ENCODE results near the gene ROGDI.

ROGDI gene

GRCh38 chr16:4796982-4797804 is 5.2 kb downstream of the ROGDI start:
- no peak for TF ChIP-seq CTCF (IDR thresholded peaks at IDR 0.05; ENCODE audit: low read length)
- TF ChIP-seq EZH2 (IDR thresholded peaks at IDR 0.05; ENCODE audit: borderline replicate concordance, low read length) = no peak
- Histone ChIP-seq H3K36me3 (ENCODE audit: insufficient read depth, low read length) (no peaks in the 10 kb centered on the region), H3K9me2 (ENCODE audit: low read depth, low read length) (no peaks in the 10 kb centered on the region), H3K4me1 (ENCODE audit: insufficient read depth, low read length, severe bottlenecking) (peaks cover 9% of the 10 kb centered on the region), H3K4me3 (ENCODE audit: low read depth, low read length, poor library complexity, severe bottlenecking) (no peak overlapping the region), H3F3A (ENCODE audit: insufficient read depth, low read length) (no peaks in the 10 kb centered on the region), H3K9ac (ENCODE audit: low read length) (no peak overlapping the region), H2AFZ (ENCODE audit: low read length) (no peak overlapping the region), H4K20me1 (ENCODE audit: insufficient read depth, low read length) (no peaks in the 10 kb centered on the region), H3K79me2 (ENCODE audit: insufficient read depth, low read length) (no peaks in the 10 kb centered on the region), H3K9me3 (ENCODE audit: low read length) (no peaks in the 10 kb centered on the region), H3K4me2 (ENCODE audit: low read length) (no peak overlapping the region), H3K27ac (ENCODE audit: low read depth, low read length, poor library complexity, severe bottlenecking) (no peak overlapping the region), H3K27me3 (ENCODE audit: insufficient read depth, low read length) (peaks cover 3% of the 10 kb centered on the region; the same call in 1 of the 2 replicates)

- Histone ChIP-seq H3K4me1 (ENCODE audit: insufficient read depth, low read length, severe bottlenecking) (no peaks in the 10 kb centered on the region), H3K9me3 (ENCODE audit: low read length) (no peaks in the 10 kb centered on the region), H3K9ac (ENCODE audit: low read length) (no peak overlapping the region; the same call in 1 of the 2 replicates)
Observed at GRCh38 chr16:4795828-4796572, 6.4 kb downstream of the ROGDI start.

More at GRCh38 chr16:4795828-4796572, 6.4 kb downstream of the ROGDI start:
- no peaks in the 10 kb centered on the region for H3F3A ChIP-seq (ENCODE audit: insufficient read depth, low read length)
- H3K36me3 ChIP-seq (ENCODE audit: insufficient read depth, low read length) = no peaks in the 10 kb centered on the region
- H3K4me2 ChIP-seq (ENCODE audit: low read length) = peak overlapping the region; percentile 45; the same call in 1 of the 2 replicates
- H3K9me2 ChIP-seq (ENCODE audit: low read depth, low read length) = no peaks in the 10 kb centered on the region
- H3K79me2 ChIP-seq (ENCODE audit: insufficient read depth, low read length) = no peaks in the 10 kb centered on the region
- TF ChIP-seq CTCF (IDR thresholded peaks at IDR 0.05; ENCODE audit: low read length) (no peak), EZH2 (IDR thresholded peaks at IDR 0.05; ENCODE audit: borderline replicate concordance, low read length) (no peak)
- H2AFZ ChIP-seq (ENCODE audit: low read length) = no peak overlapping the region
- no peak overlapping the region for H3K27ac ChIP-seq (ENCODE audit: low read depth, low read length, poor library complexity, severe bottlenecking)
- peaks cover 3% of the 10 kb centered on the region; the same call in 1 of the 2 replicates for H3K27me3 ChIP-seq (ENCODE audit: insufficient read depth, low read length)
- H3K4me3 ChIP-seq (ENCODE audit: low read depth, low read length, poor library complexity, severe bottlenecking) = peak overlapping the region; percentile 48
- H4K20me1 ChIP-seq (ENCODE audit: insufficient read depth, low read length) = no peaks in the 10 kb centered on the region
